Erythroblast (primary cell): ENCODE results near the gene FAM228A.

ENCODE experiments used
- GATA1 ChIP-seq: IDR thresholded peaks from 2 replicates; pipeline ENCODE4 v1.6.1; 2011; ENCODE audit warnings: low read depth, mild to moderate bottlenecking, control low read depth, low read length, moderate library complexity
- POLR2A ChIP-seq: IDR thresholded peaks from 2 replicates; pipeline ENCODE4 v1.6.1; 2011; ENCODE audit warnings: mild to moderate bottlenecking, low read length

DNA sequence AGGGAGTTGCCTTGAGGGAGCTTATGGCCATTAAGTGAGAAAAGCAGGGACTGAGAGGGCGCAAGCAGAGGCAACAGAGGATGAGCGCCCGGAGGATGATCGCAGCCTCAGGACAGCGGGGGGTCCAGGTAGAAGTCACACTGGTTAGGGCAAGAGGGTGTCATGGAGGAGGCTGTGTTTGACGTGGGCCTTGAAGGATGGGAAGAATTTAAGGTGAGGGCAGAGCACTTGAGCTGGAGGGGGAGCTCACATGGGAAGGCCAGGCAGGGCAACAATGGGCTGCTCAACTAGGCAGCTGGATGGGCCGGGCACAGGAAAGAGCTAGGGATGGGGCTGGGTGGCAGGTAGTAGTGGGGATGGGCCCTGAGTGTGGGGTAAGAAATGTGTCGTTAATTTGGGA lies 31.9 kb downstream of the FAM228A start:
- TF ChIP-seq POLR2A = no peak
- no peak for TF ChIP-seq GATA1
